Activated CD8-positive, alpha-beta memory T cell treated with anti-CD3 and anti-CD28 coated beads, Interleukin-2, amount 50 U/mL, for 1 hour (primary cell): ENCODE measurements around the gene UBXN1.

ENCODE experiments used
- DNase-seq: peaks from one replicate; pipeline ENCODE4 v3.0.0-alpha.2; 2020; ENCODE audit errors: extremely low read depth

Gene UBXN1

DNA sequence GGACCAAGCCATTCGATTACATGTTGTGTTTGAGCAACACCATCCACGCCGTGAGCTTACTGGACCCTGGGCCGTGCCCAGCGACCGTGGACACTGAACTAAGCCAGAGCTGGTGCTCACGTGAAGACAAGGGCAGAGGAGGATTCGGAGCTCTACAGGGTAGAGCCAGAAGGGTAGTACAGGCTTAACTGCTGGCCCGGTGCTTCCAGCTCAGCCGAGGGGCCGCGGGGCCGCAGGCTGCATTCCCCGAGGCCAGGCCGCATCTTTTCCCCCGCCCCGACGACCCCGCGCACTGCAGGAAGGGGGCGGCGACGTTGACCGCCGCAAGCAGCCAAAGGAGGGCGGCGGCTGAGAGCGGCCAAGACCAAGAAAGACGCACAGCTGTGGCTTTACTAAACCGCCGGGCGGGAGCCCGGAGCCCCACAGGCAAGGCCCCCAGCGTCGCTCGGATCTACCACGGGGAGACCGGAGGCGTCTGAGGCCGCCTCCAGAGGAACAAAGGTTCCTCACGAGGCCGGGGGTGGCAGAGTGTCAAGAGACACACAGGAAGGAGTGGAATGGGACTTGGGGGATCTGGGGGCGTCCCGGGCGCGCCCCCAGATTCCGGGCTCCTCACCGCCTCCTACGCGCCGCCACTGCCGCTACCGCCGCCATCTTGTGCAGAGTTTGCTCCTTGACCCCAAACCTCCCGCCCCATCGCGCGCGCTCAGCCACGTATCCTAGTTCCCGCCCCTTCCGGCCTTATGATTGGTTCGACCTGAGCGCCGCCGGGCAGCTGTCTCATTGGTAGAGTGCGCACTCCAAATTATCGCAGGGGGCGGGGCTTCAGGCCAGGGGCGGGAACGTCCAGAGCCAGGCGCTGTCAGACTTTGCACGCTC, 32.7 kb downstream of the UBXN1 start, which contains the start of gene GANAB:
Gene GANAB (minus strand): TSS at position 668 of the 879 bp plus-strand sequence. CDS start 14 bp downstream, at position 654.
- peak; percentile 97 for DNase-seq

- no peak for DNase-seq
Observed at GRCh38 chr11:62645671-62645945, 33.3 kb downstream of the UBXN1 start.

DNA sequence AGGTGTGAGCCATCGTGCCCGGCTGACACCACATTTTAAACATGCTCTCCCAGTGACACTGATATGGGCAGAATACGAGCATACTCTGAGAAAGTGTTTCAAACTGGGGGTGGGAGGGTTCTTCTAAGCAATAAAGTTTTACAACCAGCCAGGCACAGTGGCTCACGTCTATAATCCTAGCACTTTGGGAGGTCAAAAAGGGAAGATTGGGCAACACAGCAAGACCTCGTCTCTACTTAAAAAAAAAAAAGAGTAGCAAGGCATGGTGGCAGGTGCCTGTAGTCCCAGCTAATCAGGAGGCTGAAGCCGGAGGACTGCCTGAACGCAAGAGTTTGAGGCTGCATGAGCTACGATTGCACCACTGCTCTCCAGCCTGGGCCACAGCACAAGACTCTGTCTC, 34.7 kb downstream of the UBXN1 start:
- no peak for DNase-seq

GRCh38 chr11:62632492-62632891, 46.4 kb downstream of the UBXN1 start:
- DNase-seq = no peak

GRCh38 chr11:62627713-62628112, 51.2 kb downstream of the UBXN1 start:
- DNase-seq = no peak
